Mesendoderm (in vitro differentiated cells): ENCODE results near the gene BHLHA15.

Experiments
- DNase-seq: peaks from one replicate; pipeline ENCODE4 v3.0.0; 2013
- H2AK5ac ChIP-seq: 2 replicates; pipeline ENCODE4 v1.6.1; 2013; ENCODE audit warnings: low read length, inconsistent platforms
- H2BK120ac ChIP-seq: 2 replicates; pipeline ENCODE4 v1.6.1; 2013; ENCODE audit warnings: low read depth, mild to moderate bottlenecking, low read length, moderate library complexity, mixed read lengths
- H2BK15ac ChIP-seq: replicated peaks from 2 replicates; pipeline ENCODE4 v1.6.1; 2013; ENCODE audit warnings: low read depth, mild to moderate bottlenecking, moderate library complexity
- H2BK5ac ChIP-seq: 2 replicates; pipeline ENCODE4 v1.6.1; 2013; ENCODE audit warnings: low read length, inconsistent platforms
- H3K18ac ChIP-seq: 2 replicates; pipeline ENCODE4 v1.6.1; 2013; ENCODE audit warnings: mild to moderate bottlenecking, low read length, mixed read lengths
- H3K23ac ChIP-seq: one replicate; pipeline ENCODE4 v1.6.1; 2013; ENCODE audit warnings: low read length
- H3K27ac ChIP-seq: 2 replicates; pipeline ENCODE4 v1.5.1; 2013; ENCODE audit warnings: low read depth, mild to moderate bottlenecking, inconsistent platforms, low read length, moderate library complexity
- H3K27me3 ChIP-seq: 2 replicates; pipeline ENCODE4 v1.6.1; 2013; ENCODE audit warnings: low read length, control low read depth, mild to moderate bottlenecking, inconsistent platforms; ENCODE audit not compliant: insufficient read depth, poor library complexity
- H3K36me3 ChIP-seq: 2 replicates; pipeline ENCODE4 v1.6.1; 2013; ENCODE audit warnings: low read length, inconsistent platforms; ENCODE audit not compliant: control insufficient read depth, insufficient read depth
- H3K4ac ChIP-seq: one replicate; pipeline ENCODE4 v1.6.1; 2013; ENCODE audit warnings: low read depth, mild to moderate bottlenecking, low read length, moderate library complexity
- H3K4me1 ChIP-seq: 2 replicates; pipeline ENCODE4 v1.6.1; 2013; ENCODE audit warnings: low read depth, low read length, inconsistent platforms; ENCODE audit not compliant: control insufficient read depth
- H3K4me2 ChIP-seq: 2 replicates; pipeline ENCODE4 v1.6.1; 2013; ENCODE audit warnings: low read length
- H3K4me3 ChIP-seq: 2 replicates; pipeline ENCODE4 v1.5.1; 2013; ENCODE audit warnings: mild to moderate bottlenecking, low read length
- H3K56ac ChIP-seq: one replicate; pipeline ENCODE4 v1.6.1; 2013; ENCODE audit warnings: low read length
- H3K79me1 ChIP-seq: 2 replicates; pipeline ENCODE4 v1.6.1; 2013; ENCODE audit warnings: low read length, inconsistent platforms
- H3K79me2 ChIP-seq: 2 replicates; pipeline ENCODE4 v1.6.1; 2013; ENCODE audit warnings: mild to moderate bottlenecking, low read length; ENCODE audit not compliant: control insufficient read depth, insufficient read depth
- H3K9ac ChIP-seq: 2 replicates; pipeline ENCODE4 v1.6.1; 2013; ENCODE audit warnings: low read length, inconsistent platforms
- H4K5ac ChIP-seq: one replicate; pipeline ENCODE4 v1.6.1; 2013; ENCODE audit warnings: low read length
- H4K8ac ChIP-seq: one replicate; pipeline ENCODE4 v1.6.1; 2013; ENCODE audit warnings: low read depth, mild to moderate bottlenecking, control low read depth, low read length, moderate library complexity
- WGBS: extraction: QIAGEN DNeasy Blood & Tissue Kit; methylation state at CpG from one replicate; pipeline ENCODE4 v1.1.7; 2013; ENCODE audit warnings: low lambda C conversion rate, missing lambda C conversion rate; ENCODE audit not compliant: insufficient coverage; ENCODE audit errors: extremely low coverage; 5-methylcytosine and 5-hydroxymethylcytosine counted together

The BHLHA15 gene

GRCh38 chr7:98180751-98181150 is 30.5 kb upstream of the BHLHA15 start:
- Histone ChIP-seq H3K9ac (no peak overlapping the region), H2BK15ac (no peak overlapping the region), H3K4me3 (no peak overlapping the region), H4K5ac (no peak overlapping the region), H3K23ac (no peak overlapping the region), H3K36me3 (no peaks in the 10 kb centered on the region), H3K4ac (no peak overlapping the region), H4K8ac (no peak overlapping the region), H3K18ac (no peak overlapping the region), H3K79me2 (no peaks in the 10 kb centered on the region), H3K27ac (no peak overlapping the region), H3K27me3 (no peaks in the 10 kb centered on the region), H3K79me1 (no peaks in the 10 kb centered on the region), H3K4me1 (no peaks in the 10 kb centered on the region), H2BK5ac (no peak overlapping the region), H2AK5ac (no peak overlapping the region), H2BK120ac (no peak overlapping the region), H3K4me2 (no peak overlapping the region), H3K56ac (no peak overlapping the region)
- no CpG with 5 or more reads among the region's 8 CpGs for WGBS
- no peak for DNase-seq

- Histone ChIP-seq H3K36me3 (no peaks in the 10 kb centered on the region), H2AK5ac (no peak overlapping the region), H2BK5ac (no peak overlapping the region), H3K27me3 (no peaks in the 10 kb centered on the region), H4K8ac (no peak overlapping the region), H3K4ac (no peak overlapping the region), H4K5ac (no peak overlapping the region), H3K4me1 (no peaks in the 10 kb centered on the region), H3K4me2 (no peak overlapping the region), H3K56ac (no peak overlapping the region), H2BK120ac (no peak overlapping the region), H2BK15ac (no peak overlapping the region), H3K79me1 (no peaks in the 10 kb centered on the region), H3K27ac (no peak overlapping the region), H3K79me2 (no peaks in the 10 kb centered on the region), H3K4me3 (no peak overlapping the region), H3K9ac (no peak overlapping the region), H3K18ac (no peak overlapping the region), H3K23ac (no peak overlapping the region)
- no CpG with 5 or more reads among the region's 7 CpGs for WGBS
- no peak for DNase-seq
These were observed 26.1 kb upstream of the BHLHA15 start for GRCh38 chr7:98185101-98185500.

DNA sequence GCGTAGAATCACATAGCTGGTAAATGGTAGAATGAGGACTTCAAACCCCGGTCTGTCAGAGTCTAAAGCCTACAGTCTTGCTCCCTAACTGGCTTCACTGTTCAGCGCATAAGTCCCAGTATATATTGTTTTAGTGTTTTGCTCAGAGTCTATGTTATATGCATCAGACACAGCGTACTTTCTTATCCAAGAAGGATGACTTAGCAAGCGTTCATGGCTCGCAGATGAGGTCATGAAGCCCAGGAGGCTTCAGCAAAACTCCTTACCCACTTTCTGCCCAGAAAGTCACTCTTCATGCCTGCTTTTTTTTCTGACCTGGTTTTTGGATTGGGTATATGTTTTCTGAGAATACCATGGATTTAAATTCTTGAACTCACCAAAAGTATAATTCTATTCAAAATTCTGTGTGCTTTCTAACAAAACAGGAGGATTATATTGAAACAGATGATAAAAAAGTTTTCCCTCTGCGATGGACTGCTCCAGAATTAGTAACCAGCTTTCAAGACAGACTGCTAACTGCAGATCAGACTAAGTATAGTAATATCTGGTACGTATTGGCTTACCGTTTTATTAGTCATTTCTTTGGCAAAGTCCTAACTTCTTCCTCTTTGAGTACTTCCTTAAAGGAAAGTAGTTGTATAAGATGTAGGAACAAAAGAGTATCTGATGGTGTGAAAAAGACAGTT is 24.6 kb upstream of the BHLHA15 start:
- no peaks in the 10 kb centered on the region for H3K79me2 ChIP-seq
- H3K9ac ChIP-seq = no peak overlapping the region
- no peak overlapping the region for H3K4me3 ChIP-seq
- no peak overlapping the region for H3K4ac ChIP-seq
- H3K36me3 ChIP-seq = no peaks in the 10 kb centered on the region
- no peak overlapping the region for H4K5ac ChIP-seq
- H3K27me3 ChIP-seq = no peaks in the 10 kb centered on the region
- H4K8ac ChIP-seq = no peak overlapping the region
- no CpG with 5 or more reads among the region's 9 CpGs for WGBS
- H3K79me1 ChIP-seq = no peaks in the 10 kb centered on the region
- H2AK5ac ChIP-seq = no peak overlapping the region
- H3K4me1 ChIP-seq = no peaks in the 10 kb centered on the region
- no peak overlapping the region for H3K18ac ChIP-seq
- no peak overlapping the region for H2BK120ac ChIP-seq
- H3K4me2 ChIP-seq = no peak overlapping the region
- no peak overlapping the region for H2BK5ac ChIP-seq
- no peak overlapping the region for H3K27ac ChIP-seq
- no peak overlapping the region for H2BK15ac ChIP-seq
- no peak for DNase-seq
- H3K23ac ChIP-seq = no peak overlapping the region
- H3K56ac ChIP-seq = no peak overlapping the region

DNA sequence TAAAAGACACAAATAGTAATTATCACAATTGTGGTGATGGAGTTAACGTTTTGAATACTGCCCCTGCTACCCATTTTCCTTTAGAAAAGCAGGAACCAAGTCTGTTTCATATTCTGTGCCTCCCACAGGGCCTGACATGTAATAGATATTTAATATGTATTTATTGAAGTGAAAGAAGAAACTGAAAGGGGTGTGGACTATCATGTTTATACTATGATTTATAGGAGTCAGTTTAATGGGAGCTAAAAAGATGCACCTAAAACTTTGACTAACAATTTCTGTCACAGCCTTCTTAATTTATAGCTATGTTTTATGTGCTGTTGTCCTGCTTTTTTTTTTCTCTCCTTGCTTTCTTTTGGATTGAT is 24.1 kb upstream of the BHLHA15 start:
- no peak overlapping the region for H3K4ac ChIP-seq
- no peak overlapping the region for H2BK5ac ChIP-seq
- no peaks in the 10 kb centered on the region for H3K27me3 ChIP-seq
- no peak overlapping the region for H4K8ac ChIP-seq
- no peak overlapping the region for H3K9ac ChIP-seq
- H2AK5ac ChIP-seq = no peak overlapping the region
- no peak overlapping the region for H3K4me2 ChIP-seq
- no peak overlapping the region for H3K4me3 ChIP-seq
- H2BK15ac ChIP-seq = no peak overlapping the region
- H3K23ac ChIP-seq = no peak overlapping the region
- no peaks in the 10 kb centered on the region for H3K4me1 ChIP-seq
- no CpG with 5 or more reads among the region's 1 CpG for WGBS
- no peak overlapping the region for H3K56ac ChIP-seq
- no peak overlapping the region for H3K18ac ChIP-seq
- H2BK120ac ChIP-seq = no peak overlapping the region
- no peaks in the 10 kb centered on the region for H3K79me2 ChIP-seq
- H3K79me1 ChIP-seq = no peaks in the 10 kb centered on the region
- DNase-seq = no peak
- no peaks in the 10 kb centered on the region for H3K36me3 ChIP-seq
- H3K27ac ChIP-seq = no peak overlapping the region
- H4K5ac ChIP-seq = no peak overlapping the region

- Histone ChIP-seq H3K23ac (no peak overlapping the region), H3K79me1 (no peaks in the 10 kb centered on the region), H4K8ac (no peak overlapping the region), H2AK5ac (no peak overlapping the region), H3K4me2 (no peak overlapping the region), H3K18ac (no peak overlapping the region), H3K79me2 (no peaks in the 10 kb centered on the region), H3K9ac (no peak overlapping the region), H3K4ac (no peak overlapping the region), H3K4me1 (no peaks in the 10 kb centered on the region), H2BK5ac (no peak overlapping the region), H3K4me3 (no peak overlapping the region), H3K27me3 (no peaks in the 10 kb centered on the region), H3K56ac (no peak overlapping the region), H3K27ac (no peak overlapping the region), H2BK120ac (no peak overlapping the region), H4K5ac (no peak overlapping the region), H3K36me3 (no peaks in the 10 kb centered on the region), H2BK15ac (no peak overlapping the region)
- DNase-seq = no peak
- no CpG with 5 or more reads among the region's 11 CpGs for WGBS
These were observed 21.7 kb upstream of the BHLHA15 start for GRCh38 chr7:98189559-98189958.
